Keratinocyte (primary cell): Measurements from ENCODE around the gene CABP4. TPM values are rescaled to one million over a fixed set of nuclear protein-coding genes. Genes with fewer than 3 reads are reported as not detected.
A peak's percentile ranks its signal among the peaks of the same experiment; 100 is the strongest.

Experiments
- DNase-seq: peaks from one replicate; pipeline ENCODE4 v3.0.0-alpha.2; 2011; ENCODE audit warnings: low read depth, missing footprints, low spot score
- FAIRE-seq: peaks from 2 replicates; lab custom pipeline; 2011; peaks lifted over from hg19 to GRCh38; lab: Jason Lieb, UNC
- H2AFZ ChIP-seq: 2 replicates; pipeline ENCODE4 v1.6.0; 2012; ENCODE audit warnings: low read length, control low read depth, inconsistent platforms; ENCODE audit not compliant: control insufficient read depth
- H3K27ac ChIP-seq: 2 replicates; pipeline ENCODE4 v1.5.1; 2011; ENCODE audit warnings: low read length; ENCODE audit not compliant: control insufficient read depth, insufficient read depth
- H3K27me3 ChIP-seq: 3 replicates; pipeline ENCODE4 v1.6.0; 2011; ENCODE audit warnings: low read length; ENCODE audit not compliant: control insufficient read depth, insufficient read depth; ENCODE audit errors: extremely low read depth
- H3K36me3 ChIP-seq, 2 experiments: 2 replicates in 1 of 2; 3 replicates in 1 of 2; pipeline ENCODE4 v1.5.1; 2011; ENCODE audit warnings: low read length in 2 of 2, mild to moderate bottlenecking in 1 of 2; ENCODE audit not compliant: control insufficient read depth in 2 of 2, insufficient read depth in 2 of 2; ENCODE audit errors: extremely low read depth in 1 of 2
- H3K4me1 ChIP-seq: 3 replicates; pipeline ENCODE4 v1.5.1; 2011; ENCODE audit warnings: low read length; ENCODE audit not compliant: control insufficient read depth, insufficient read depth; ENCODE audit errors: extremely low read depth
- H3K4me2 ChIP-seq: 3 replicates; pipeline ENCODE4 v1.6.0; 2011; ENCODE audit warnings: low read depth, low read length; ENCODE audit not compliant: control insufficient read depth, insufficient read depth; ENCODE audit errors: extremely low read depth
- H3K4me3 ChIP-seq, 3 experiments: fragments of 200-600 bp in 1 of 3; sonication (generic) in 1 of 3; 2 replicates in 2 of 3; 3 replicates in 1 of 3; pipeline ENCODE4 v1.5.1; 2011 to 2016; ENCODE audit warnings: low read length in 3 of 3, mild to moderate bottlenecking in 3 of 3, control low read depth in 2 of 3, inconsistent platforms in 1 of 3, low read depth in 1 of 3, mixed read lengths in 1 of 3, mixed run types in 1 of 3, moderate library complexity in 1 of 3; ENCODE audit not compliant: control insufficient read depth in 2 of 3, insufficient read depth in 2 of 3; ENCODE audit errors: extremely low read depth in 1 of 3
- H3K79me2 ChIP-seq: 2 replicates; pipeline ENCODE4 v1.6.0; 2012; ENCODE audit warnings: low read length; ENCODE audit not compliant: control insufficient read depth, insufficient read depth
- H3K9ac ChIP-seq: 3 replicates; pipeline ENCODE4 v1.6.0; 2011; ENCODE audit warnings: low read length; ENCODE audit not compliant: control insufficient read depth, insufficient read depth; ENCODE audit errors: extremely low read depth
- H3K9me1 ChIP-seq: 3 replicates; pipeline ENCODE4 v1.6.0; 2011; ENCODE audit warnings: low read length; ENCODE audit not compliant: control insufficient read depth, insufficient read depth; ENCODE audit errors: extremely low read depth
- H3K9me3 ChIP-seq: 2 replicates; pipeline ENCODE4 v1.5.1; 2012; ENCODE audit warnings: low read depth, low read length; ENCODE audit not compliant: control insufficient read depth
- H4K20me1 ChIP-seq: 3 replicates; pipeline ENCODE4 v1.6.0; 2011; ENCODE audit warnings: low read length; ENCODE audit not compliant: control insufficient read depth, insufficient read depth; ENCODE audit errors: extremely low read depth
- CTCF ChIP-seq, 3 experiments: IDR thresholded peaks in 1 of 3; conservative IDR thresholded peaks in 1 of 3; optimal IDR thresholded peaks in 1 of 3; 2 replicates in 2 of 3; 3 replicates in 1 of 3; pipeline versions ENCODE3 to v1.5.1; 2011; ENCODE audit warnings: low read length in 3 of 3, mild to moderate bottlenecking in 3 of 3, moderate library complexity in 2 of 3, control low read depth in 1 of 3, inconsistent platforms in 1 of 3; ENCODE audit not compliant: insufficient read depth in 2 of 3; ENCODE audit errors: extremely low read depth in 1 of 3
- EZH2 ChIP-seq: IDR thresholded peaks from one replicate; pipeline ENCODE4 v1.6.1; 2012; ENCODE audit warnings: inconsistent platforms, mild to moderate bottlenecking, low read length, moderate library complexity
- dilution Hi-C: fragments of 300-500 bp; cut with MboI; formaldehyde crosslinking; loops from one replicate; pipeline ENCODE4 v1.7.0; 2020; ENCODE audit warnings: low sequenced_read_pairs; ENCODE audit not compliant: extremely low pct_ligation_motif_present
- polyA plus RNA-seq, 5 experiments: library from polyadenylated mRNA; depleted of rRNA in 3 of 5; stranded (reverse) in 3 of 5; stranded (forward) in 1 of 5; unstranded in 1 of 5; fragments of >200 nt; gene quantifications; 1 replicate in 1 of 5; 2 replicates in 3 of 5; 3 replicates in 1 of 5; pipeline versions ENCODE4 v1.2.1 to v1.2.3, GENCODE V29; 2011 to 2012; ENCODE audit warnings: missing spikeins in 2 of 5, low read depth in 1 of 5, low replicate concordance in 1 of 5

CABP4 gene
- polyA plus RNA-seq, 1 donor (not counting 4 experiments of a cell fraction or from before 2014, with no cell fraction given), result not detected

GRCh38 chr11:67468759-67469507 is 13.8 kb downstream of the CABP4 start, which contains the start of gene TMEM134:
Gene TMEM134, minus strand, starts transcription at chr11:67469251. Its CDS starts 59 bp downstream, at chr11:67469192.
- peak within 1 kb of the TSS; percentile 63 to 74 (median 74) for H3K4me3 ChIP-seq
- DNase-seq (no peak), FAIRE-seq (no peak)
- peak within 1 kb of the TSS; percentile 63 for H3K27ac ChIP-seq
- H2AFZ ChIP-seq, result peak within 1 kb of the TSS; percentile 17
- H3K36me3 ChIP-seq, result peaks cover 0 to 5% of the 10 kb centered on the region in 2 experiments
- TF ChIP-seq EZH2 (no peak), CTCF (optimal IDR thresholded peaks at IDR 0.05 in 1 of 3, IDR thresholded peaks at IDR 0.05 in 1 of 3, conservative IDR thresholded peaks at IDR 0.05 in 1 of 3; ENCODE audit: extremely low read depth in 1 of 3, insufficient read depth in 2 of 3, low read length in 3 of 3) (peak in 2 of 3 experiments; percentile 57 to 73)
- dilution Hi-C loops, result no loop called here
- peak within 1 kb of the TSS; percentile 82 for H3K4me2 ChIP-seq
- no peaks in the 10 kb centered on the region for H3K79me2 ChIP-seq
- no peaks in the 10 kb centered on the region for H3K27me3 ChIP-seq
- peak within 1 kb of the TSS; percentile 68 for H3K9ac ChIP-seq
- H3K9me1 ChIP-seq, result no peaks in the 10 kb centered on the region
- peaks cover 18% of the 10 kb centered on the region for H3K4me1 ChIP-seq
- no peaks in the 10 kb centered on the region for H4K20me1 ChIP-seq
- H3K9me3 ChIP-seq, result no peaks in the 10 kb centered on the region

GRCh38 chr11:67469508-67469811 is 14.3 kb downstream of the CABP4 start:
- Histone ChIP-seq H3K9me1 (no peaks in the 10 kb centered on the region), H3K4me3 (peak overlapping the region; percentile 45 to 74 (median 74)), H3K4me2 (peak overlapping the region; percentile 64), H3K79me2 (no peaks in the 10 kb centered on the region), H3K4me1 (peaks cover 13% of the 10 kb centered on the region), H3K9ac (peak overlapping the region; percentile 60), H4K20me1 (no peaks in the 10 kb centered on the region), H3K27ac (peak overlapping the region; percentile 32), H3K27me3 (no peaks in the 10 kb centered on the region), H3K36me3 (peaks cover 0 to 5% of the 10 kb centered on the region in 2 experiments), H2AFZ (peak overlapping the region; percentile 17), H3K9me3 (no peaks in the 10 kb centered on the region)
- FAIRE-seq, result no peak
- TF ChIP-seq CTCF (optimal IDR thresholded peaks at IDR 0.05 in 1 of 3, IDR thresholded peaks at IDR 0.05 in 1 of 3, conservative IDR thresholded peaks at IDR 0.05 in 1 of 3; ENCODE audit: extremely low read depth in 1 of 3, insufficient read depth in 2 of 3, low read length in 3 of 3) (no peak), EZH2 (no peak)
- no peak for DNase-seq
- dilution Hi-C loops, result no loop called here
